Esophagus squamous epithelium (tissue), 4 donors: ENCODE data around the gene AFDN.
"Not testable (repeated sequence)": the region's sequence is repeated elsewhere in the genome, so short reads cannot be mapped to it uniquely, and the experiment has no call there.

Experiments
- POLR2A ChIP-seq, 4 donors: fragments of 450-650 bp; IDR thresholded peaks; one replicate each; pipeline ENCODE4 v1.6.1; 2017; ENCODE audit warnings: antibody characterized with exemption in 4 of 4, mild to moderate bottlenecking in 4 of 4, moderate library complexity in 3 of 4
- TF ChIP-seq, protein P1 (sequence below), 6 experiments: fragments of 450-650 bp in 4 of 6; fragments of 200-600 bp in 2 of 6; sonication (generic) in 2 of 6; IDR thresholded peaks; one replicate each; pipeline ENCODE4 v1.5.1; 2016 to 2019; ENCODE audit warnings: antibody characterized with exemption in 6 of 6, mild to moderate bottlenecking in 4 of 6, moderate library complexity in 4 of 6

GRCh38 chr6:168001514-168001913 is 174.8 kb downstream of the AFDN start:
- TF ChIP-seq, protein P1, sequence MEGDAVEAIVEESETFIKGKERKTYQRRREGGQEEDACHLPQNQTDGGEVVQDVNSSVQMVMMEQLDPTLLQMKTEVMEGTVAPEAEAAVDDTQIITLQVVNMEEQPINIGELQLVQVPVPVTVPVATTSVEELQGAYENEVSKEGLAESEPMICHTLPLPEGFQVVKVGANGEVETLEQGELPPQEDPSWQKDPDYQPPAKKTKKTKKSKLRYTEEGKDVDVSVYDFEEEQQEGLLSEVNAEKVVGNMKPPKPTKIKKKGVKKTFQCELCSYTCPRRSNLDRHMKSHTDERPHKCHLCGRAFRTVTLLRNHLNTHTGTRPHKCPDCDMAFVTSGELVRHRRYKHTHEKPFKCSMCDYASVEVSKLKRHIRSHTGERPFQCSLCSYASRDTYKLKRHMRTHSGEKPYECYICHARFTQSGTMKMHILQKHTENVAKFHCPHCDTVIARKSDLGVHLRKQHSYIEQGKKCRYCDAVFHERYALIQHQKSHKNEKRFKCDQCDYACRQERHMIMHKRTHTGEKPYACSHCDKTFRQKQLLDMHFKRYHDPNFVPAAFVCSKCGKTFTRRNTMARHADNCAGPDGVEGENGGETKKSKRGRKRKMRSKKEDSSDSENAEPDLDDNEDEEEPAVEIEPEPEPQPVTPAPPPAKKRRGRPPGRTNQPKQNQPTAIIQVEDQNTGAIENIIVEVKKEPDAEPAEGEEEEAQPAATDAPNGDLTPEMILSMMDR (IDR thresholded peaks at IDR 0.05): not testable (repeated sequence)
- TF ChIP-seq POLR2A (IDR thresholded peaks at IDR 0.05): not testable (repeated sequence)
